ENCODE data around the gene RDH13.

GRCh38 chr19:55036058-55036457, 26.9 kb downstream of the RDH13 start:
- TF ChIP-seq CTCF (conservative IDR thresholded peaks at IDR 0.05 in 1 of 2, IDR thresholded peaks at IDR 0.05 in 1 of 2; ENCODE audit: low read depth in 1 of 2, low read length in 2 of 2) (no peak), EZH2 (IDR thresholded peaks at IDR 0.05; ENCODE audit: low read length, missing control alignments) (no peak)

All from fibroblast of lung (primary cell).